Spleen (tissue), 11 donors: ENCODE data around the gene ASAP2. TPM values are rescaled to one million over a fixed set of nuclear protein-coding genes. Genes with fewer than 3 reads are reported as not detected.

Experiments
- DNase-seq: peaks from one replicate; pipeline ENCODE4 v3.0.0-alpha.2; 2020
- H3K27ac ChIP-seq, 8 donors: fragments of 200-600 bp; sonication (generic) in 7 of 8; 1 replicate in 4 of 8; 2 replicates in 4 of 8; pipeline versions ENCODE4 v1.5.0 to v1.8.0; 2016 to 2021; ENCODE audit warnings: inconsistent platforms in 4 of 8, mild to moderate bottlenecking in 4 of 8, moderate library complexity in 1 of 8
- H3K27me3 ChIP-seq, 7 donors: fragments of 200-600 bp; sonication (generic) in 6 of 7; replicated peaks in 1 of 7; 1 replicate in 4 of 7; 2 replicates in 3 of 7; pipeline versions ENCODE4 v1.5.0 to v1.8.0; 2016 to 2021; ENCODE audit warnings: inconsistent platforms in 3 of 7, mild to moderate bottlenecking in 1 of 7
- H3K36me3 ChIP-seq, 6 donors: fragments of 200-600 bp; sonication (generic) in 5 of 6; 1 replicate in 4 of 6; 2 replicates in 2 of 6; pipeline versions ENCODE4 v1.5.0 to v1.8.0; 2016 to 2021; ENCODE audit warnings: inconsistent platforms in 2 of 6
- H3K4me1 ChIP-seq, 6 donors: fragments of 200-600 bp; sonication (generic) in 5 of 6; 1 replicate in 3 of 6; 2 replicates in 3 of 6; pipeline versions ENCODE4 v1.5.0 to v1.8.0; 2016 to 2021; ENCODE audit warnings: inconsistent platforms in 3 of 6
- H3K4me3 ChIP-seq, 8 donors: fragments of 200-600 bp; sonication (generic) in 7 of 8; 1 replicate in 4 of 8; 2 replicates in 4 of 8; pipeline versions ENCODE4 v1.5.0 to v1.8.0; 2016 to 2021; ENCODE audit warnings: inconsistent platforms in 4 of 8, mild to moderate bottlenecking in 4 of 8, moderate library complexity in 2 of 8
- H3K9me3 ChIP-seq, 8 donors: fragments of 200-600 bp; sonication (generic) in 7 of 8; 1 replicate in 4 of 8; 2 replicates in 4 of 8; pipeline versions ENCODE4 v1.5.0 to v1.8.0; 2016 to 2021; ENCODE audit warnings: inconsistent platforms in 4 of 8
- CTCF ChIP-seq, 11 experiments: fragments of 200-600 bp in 7 of 11; fragments of 450-650 bp in 4 of 11; sonication (generic) in 4 of 11; IDR thresholded peaks in 8 of 11; conservative IDR thresholded peaks in 3 of 11; 1 replicate in 7 of 11; 2 replicates in 4 of 11; pipeline versions ENCODE4 v1.4.0 to v1.8.0; 2016 to 2021; ENCODE audit warnings: antibody characterized with exemption in 11 of 11, inconsistent platforms in 4 of 11, mild to moderate bottlenecking in 1 of 11
- POLR2A ChIP-seq, 3 donors: fragments of 450-650 bp; IDR thresholded peaks; one replicate each; pipeline ENCODE4 v1.5.1; 2017; ENCODE audit warnings: antibody characterized with exemption in 3 of 3, mild to moderate bottlenecking in 1 of 3
- POLR2AphosphoS5 ChIP-seq, 3 donors: sonication (generic); formaldehyde crosslinking; IDR thresholded peaks; one replicate each; pipeline ENCODE4 v1.5.1; 2017; ENCODE audit warnings: antibody characterized with exemption in 3 of 3
- WGBS, 5 donors: extraction: QIAGEN DNeasy Blood & Tissue Kit in 3 of 5; methylation state at CpG; one replicate each; pipeline versions ENCODE4 v1.1.5 to v1.1.7; 2013 to 2018; 5-methylcytosine and 5-hydroxymethylcytosine counted together
- intact Hi-C: fragments of 100-400 bp; cut with DNase I; formaldehyde crosslinking; loops from one replicate; pipeline ENCODE4 v1.15.0; 2023; ENCODE audit warnings: low total_unique reads
- polyA plus RNA-seq, 3 donors: library from polyadenylated mRNA; stranded (reverse); fragments of 200-250 nt; gene quantifications; one replicate each; pipeline ENCODE4 v1.2.1, GENCODE V29; 2013
- total RNA-seq, 7 donors: library from RNA; depleted of rRNA in 3 of 7; stranded (reverse); fragments of >200 nt in 3 of 7; fragmentation: NEBNext Ultra II Directional in 4 of 7; extraction: Animal tissue kit (Norgen Biotek cat#: 25700) in 4 of 7; gene quantifications; one replicate each; pipeline versions ENCODE4 v1.1.0 to v1.2.1, GENCODE V29; 2016 to 2021
- donor health status: healthy with polysubstance abuse.
- donor health status: DM: no; HTN: no; CAD: no; lungs with moderate emphysema.
- donor health status: DM: no; HTN: no; CAD: no.
- donor health status: Bipolar disorder and iron deficiency.
- donor health status: healthy.
- donor health status: DM: no; HTN: no; CAD: no.
- donor health status: DM: yes; HTN: yes; CAD: no.

ASAP2 gene
- total and polyA plus RNA-seq, 10 donors = 0.93 to 3.0 (median 2.2) TPM

- Histone ChIP-seq H3K36me3 (no peaks in the 10 kb centered on the region), H3K27me3 (peaks cover 0 to 59% (median 16%) of the 10 kb centered on the region in 7 donors), H3K27ac (no peak overlapping the region), H3K9me3 (peaks cover 0 to 6% (median 0%) of the 10 kb centered on the region in 8 donors), H3K4me3 (no peak overlapping the region), H3K4me1 (no peaks in the 10 kb centered on the region)
- DNase-seq = no peak
- 71 to 86% (median 77%) methylated on average over 5 of the region's 5 CpGs for WGBS, 5 donors
- intact Hi-C loops = no loop called here
- TF ChIP-seq POLR2AphosphoS5 (IDR thresholded peaks at IDR 0.05) (no peak), CTCF (IDR thresholded peaks at IDR 0.05 in 8 of 11, conservative IDR thresholded peaks at IDR 0.05 in 3 of 11) (no peak), POLR2A (IDR thresholded peaks at IDR 0.05) (no peak)
Observed at GRCh38 chr2:9273486-9274130, 67.0 kb downstream of the ASAP2 start.

GRCh38 chr2:9274701-9275343 is 68.2 kb downstream of the ASAP2 start:
- H3K27ac ChIP-seq = no peak overlapping the region

GRCh38 chr2:9275399-9275798 is 68.8 kb downstream of the ASAP2 start:
- Histone ChIP-seq H3K36me3 (no peaks in the 10 kb centered on the region), H3K4me3 (no peak overlapping the region), H3K9me3 (peaks cover 0 to 6% (median 0%) of the 10 kb centered on the region in 8 donors), H3K27ac (no peak overlapping the region), H3K4me1 (no peaks in the 10 kb centered on the region), H3K27me3 (peaks cover 0 to 60% (median 22%) of the 10 kb centered on the region in 7 donors)
- 47 to 63% (median 56%) methylated on average over 3 of the region's 3 CpGs for WGBS, 5 donors
- intact Hi-C loops = no loop called here
- DNase-seq = no peak
- TF ChIP-seq CTCF (IDR thresholded peaks at IDR 0.05 in 8 of 11, conservative IDR thresholded peaks at IDR 0.05 in 3 of 11) (no peak), POLR2A (IDR thresholded peaks at IDR 0.05) (no peak), POLR2AphosphoS5 (IDR thresholded peaks at IDR 0.05) (no peak)

More at GRCh38 chr2:9274701-9275343, 68.2 kb downstream of the ASAP2 start:
- H3K36me3 ChIP-seq = no peaks in the 10 kb centered on the region
- intact Hi-C loops = no loop called here
- no peak overlapping the region for H3K4me3 ChIP-seq
- H3K27me3 ChIP-seq = peaks cover 0 to 60% (median 22%) of the 10 kb centered on the region in 7 donors
- peaks cover 0 to 6% (median 0%) of the 10 kb centered on the region in 8 donors for H3K9me3 ChIP-seq
- 78 to 85% (median 83%) methylated on average over 5 of the region's 5 CpGs for WGBS, 5 donors
- DNase-seq = no peak
- no peaks in the 10 kb centered on the region for H3K4me1 ChIP-seq
- TF ChIP-seq POLR2AphosphoS5 (IDR thresholded peaks at IDR 0.05) (no peak), POLR2A (IDR thresholded peaks at IDR 0.05) (no peak), CTCF (IDR thresholded peaks at IDR 0.05 in 8 of 11, conservative IDR thresholded peaks at IDR 0.05 in 3 of 11) (no peak)

GRCh38 chr2:9276074-9276473 is 69.5 kb downstream of the ASAP2 start:
- Histone ChIP-seq H3K9me3 (peaks cover 0 to 6% (median 0%) of the 10 kb centered on the region in 8 donors), H3K36me3 (no peaks in the 10 kb centered on the region), H3K4me1 (no peaks in the 10 kb centered on the region), H3K4me3 (no peak overlapping the region), H3K27ac (no peak overlapping the region), H3K27me3 (peaks cover 0 to 60% (median 22%) of the 10 kb centered on the region in 7 donors)
- DNase-seq = no peak
- no peak for TF ChIP-seq POLR2AphosphoS5 (IDR thresholded peaks at IDR 0.05)
- TF ChIP-seq CTCF (IDR thresholded peaks at IDR 0.05 in 8 of 11, conservative IDR thresholded peaks at IDR 0.05 in 3 of 11) = no peak
- no peak for TF ChIP-seq POLR2A (IDR thresholded peaks at IDR 0.05)
- intact Hi-C loops = no loop called here
- 73 to 98% (median 88%) methylated on average over 2 of the region's 2 CpGs for WGBS, 5 donors
